ENCODE results near the gene ITGA8.
"Not testable (repeated sequence)": the region's sequence is repeated elsewhere in the genome, so short reads cannot be mapped to it uniquely, and the experiment has no call there.

ITGA8 gene

GRCh38 chr10:15609246-15609645 is 110.5 kb downstream of the ITGA8 start:
- DNase-seq (ENCODE audit: low read depth): no peak

GRCh38 chr10:15606377-15606776 is 113.3 kb downstream of the ITGA8 start:
- no peak for DNase-seq (ENCODE audit: low read depth)

DNA sequence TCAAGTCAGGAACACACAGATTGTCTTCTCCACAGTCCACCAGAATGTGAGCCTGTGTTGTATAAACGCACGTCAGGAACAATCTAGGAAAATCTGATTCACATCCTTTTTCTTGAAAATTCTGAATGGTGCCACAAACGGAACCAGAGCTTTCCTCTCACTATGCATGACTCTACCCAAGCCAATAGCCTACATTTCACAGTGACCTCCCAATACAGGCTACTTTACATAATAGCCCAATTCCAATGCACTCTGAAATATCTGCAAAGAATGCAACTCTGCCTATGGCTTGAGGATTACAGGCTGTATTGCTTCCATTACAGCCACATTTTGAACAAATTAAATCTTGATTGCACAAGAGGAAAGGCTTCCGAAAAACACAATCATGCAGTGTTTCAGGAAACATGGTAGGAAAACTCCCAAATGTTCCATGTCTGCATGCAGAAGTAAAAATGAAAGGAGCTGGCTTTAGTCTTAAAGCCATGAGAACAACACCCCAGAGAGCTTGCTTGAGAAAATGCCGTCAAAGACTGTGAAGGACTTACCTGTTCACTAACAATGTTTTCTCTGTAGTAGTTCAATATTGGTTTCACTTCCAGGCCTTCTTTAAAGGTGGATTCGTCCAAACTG is 113.9 kb downstream of the ITGA8 start:
- DNase-seq (ENCODE audit: low read depth): no peak

- no peak for DNase-seq (ENCODE audit: low read depth)
Measured at GRCh38 chr10:15603446-15604011, 116.2 kb downstream of the ITGA8 start.

DNA sequence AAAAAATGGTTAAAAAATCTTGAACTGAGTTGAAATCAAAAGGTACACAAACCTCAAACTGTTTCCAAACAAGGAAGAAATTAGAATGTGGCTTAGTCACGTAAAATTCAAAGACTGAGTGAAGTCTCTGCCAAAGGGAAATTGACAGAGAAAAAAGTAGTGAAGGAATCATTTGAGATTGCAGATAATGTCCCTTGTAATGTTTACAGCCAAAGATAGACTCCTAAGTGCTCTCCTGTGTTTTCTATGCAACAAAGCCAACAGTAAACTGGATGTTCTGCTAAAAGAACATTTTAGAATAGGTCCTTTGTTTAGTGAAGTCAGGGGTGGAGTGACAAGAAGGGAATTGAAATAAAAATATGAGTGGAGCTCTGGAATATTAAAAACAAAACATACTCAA is 117.9 kb downstream of the ITGA8 start:
- no peak for DNase-seq (ENCODE audit: low read depth)

DNA sequence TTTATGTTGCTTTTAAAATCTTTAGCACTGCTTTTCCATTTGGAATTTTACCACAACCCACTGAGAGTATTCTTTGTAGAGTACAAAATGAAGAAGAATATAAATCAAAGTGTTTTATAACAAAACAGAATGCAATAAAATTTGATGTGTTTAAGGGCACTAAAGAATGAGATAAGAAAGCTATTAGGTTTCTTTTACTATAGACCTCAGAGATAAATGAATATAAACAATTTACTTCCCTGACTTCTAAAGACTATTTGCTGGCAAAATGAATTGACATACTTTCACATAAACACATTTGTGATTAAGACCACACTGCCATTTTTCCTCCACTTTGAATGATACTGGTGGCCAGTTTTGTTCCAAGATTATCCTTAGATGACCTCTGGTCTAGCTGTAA is 124.5 kb downstream of the ITGA8 start:
- DNase-seq (ENCODE audit: low read depth): no peak

DNA sequence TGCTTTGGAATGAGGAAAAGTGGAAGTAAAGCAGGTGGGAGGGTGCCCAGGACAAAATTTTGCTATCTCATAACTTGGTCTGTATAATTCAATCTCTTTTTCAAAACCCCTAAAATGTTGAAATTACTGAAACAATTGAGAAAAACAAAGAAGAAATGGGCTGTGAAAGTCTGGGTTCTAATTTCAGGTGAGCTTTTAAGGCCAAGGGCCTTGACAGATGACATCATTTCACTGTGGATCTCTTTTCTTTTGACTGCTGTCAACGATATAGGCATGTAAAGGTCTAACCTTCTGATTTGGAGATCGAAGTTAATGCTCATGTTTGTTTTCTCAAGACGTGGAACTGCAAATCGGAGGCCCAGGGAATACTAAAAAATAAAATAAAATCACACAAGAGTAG is 127.8 kb downstream of the ITGA8 start:
- no peak for DNase-seq (ENCODE audit: low read depth)

DNA sequence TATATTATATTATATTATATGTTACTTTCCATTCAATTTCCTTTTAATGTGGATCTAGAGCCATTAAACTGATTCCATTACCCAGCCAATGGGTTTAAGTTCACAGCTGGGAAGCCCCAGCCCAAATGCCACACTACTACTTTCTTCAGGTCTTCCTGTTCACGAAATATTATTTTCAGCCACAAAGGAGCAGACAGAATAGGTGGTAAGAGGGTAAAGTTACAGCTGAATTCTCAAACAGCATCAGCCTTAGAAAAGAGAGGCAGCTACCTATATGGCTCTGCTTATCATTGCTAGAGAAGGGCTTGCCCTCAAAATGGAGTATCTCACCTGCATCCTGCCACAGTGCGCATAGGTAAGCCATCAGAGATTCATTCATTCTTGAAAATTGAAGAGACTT is 128.3 kb downstream of the ITGA8 start:
- DNase-seq (ENCODE audit: low read depth): no peak

GRCh38 chr10:15588635-15589508 is 130.8 kb downstream of the ITGA8 start:
- no peak for DNase-seq (ENCODE audit: low read depth)

DNA sequence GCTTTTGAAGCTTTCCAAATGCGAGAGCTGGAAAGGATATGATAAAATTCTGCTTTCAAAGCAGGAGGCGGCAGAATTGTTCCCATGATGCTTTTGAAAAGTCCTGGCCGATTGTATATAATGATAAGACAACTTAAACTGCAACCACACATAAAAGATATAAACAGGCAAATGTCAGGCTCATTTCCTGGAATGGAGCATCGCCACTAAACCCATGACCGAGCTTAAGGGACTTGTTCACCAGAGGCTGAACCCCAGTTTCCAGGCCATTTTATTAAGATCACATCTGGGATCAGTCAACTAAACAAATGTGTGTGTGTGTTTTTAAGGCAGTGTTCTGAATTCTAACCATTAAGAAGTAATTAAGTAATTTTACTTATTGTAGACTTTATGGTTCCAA is 131.6 kb downstream of the ITGA8 start:
- no peak for DNase-seq (ENCODE audit: low read depth)

- DNase-seq (ENCODE audit: low read depth): no peak
Measured at GRCh38 chr10:15587271-15587670, 132.5 kb downstream of the ITGA8 start.

DNA sequence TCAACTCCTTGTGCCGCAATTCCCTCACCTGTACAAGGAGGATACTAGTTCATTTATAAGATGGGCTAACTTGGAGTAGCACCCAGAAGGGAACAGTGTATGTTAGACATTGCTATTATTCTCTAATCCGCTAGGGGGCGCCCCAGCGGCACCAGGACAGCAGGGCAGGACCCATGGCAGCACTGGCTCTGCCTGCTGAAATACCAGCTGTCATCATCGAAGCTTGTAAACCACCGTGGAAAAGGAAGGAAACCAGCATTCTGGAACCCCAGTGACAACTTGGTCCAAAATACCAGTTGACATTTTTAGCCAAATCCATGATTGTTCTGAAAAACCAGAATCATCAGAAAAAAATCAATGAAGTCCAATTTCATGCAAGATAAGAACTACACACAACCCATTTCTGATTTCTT is 134.4 kb downstream of the ITGA8 start:
- no peak for DNase-seq (ENCODE audit: low read depth)

GRCh38 chr10:15582972-15583371 is 136.8 kb downstream of the ITGA8 start:
- DNase-seq (ENCODE audit: low read depth): not testable (repeated sequence)

DNA sequence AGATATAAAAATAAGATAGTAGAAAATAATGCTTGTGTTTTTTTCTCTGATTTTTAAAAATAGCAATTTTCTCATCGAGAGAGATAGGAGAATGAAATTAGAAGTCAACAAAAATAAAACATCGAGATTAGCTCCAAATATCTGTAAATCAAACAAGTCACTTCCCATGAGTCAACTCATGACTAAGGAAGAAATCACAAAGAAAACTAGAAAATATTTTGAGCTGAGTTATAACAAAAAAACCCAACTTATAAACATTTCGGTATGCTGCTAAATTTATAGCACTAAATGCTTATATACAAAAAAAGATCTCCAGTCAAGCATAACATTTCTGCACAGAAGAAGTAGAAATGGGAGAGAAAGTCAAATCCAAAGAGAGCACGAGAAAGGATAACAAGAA is 140.1 kb downstream of the ITGA8 start:
- no peak for DNase-seq (ENCODE audit: low read depth)

- DNase-seq (ENCODE audit: low read depth): no peak
Measured at GRCh38 chr10:15572531-15573045, 147.1 kb downstream of the ITGA8 start.

DNA sequence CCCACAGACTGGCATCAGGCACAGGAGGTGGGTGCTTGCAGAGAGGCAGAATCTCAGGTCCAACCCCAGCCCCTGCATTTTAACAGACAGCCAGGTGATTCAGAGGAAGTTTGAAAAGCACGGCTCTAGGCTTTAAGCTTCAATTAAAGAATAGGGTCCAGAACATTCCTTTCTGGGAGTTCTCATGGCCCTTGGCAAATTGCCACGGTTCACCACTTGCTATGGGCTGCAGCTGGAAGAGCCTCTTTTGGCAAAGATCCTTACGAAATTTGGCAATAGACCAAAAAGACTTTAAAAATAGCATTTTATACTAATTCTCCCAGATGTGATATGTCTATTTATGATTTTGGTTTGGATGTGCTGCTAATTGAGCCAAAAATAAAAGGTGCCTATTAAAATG is 148.1 kb downstream of the ITGA8 start:
- DNase-seq (ENCODE audit: low read depth): peak; percentile 46

GRCh38 chr10:15570738-15571339 is 148.9 kb downstream of the ITGA8 start:
- DNase-seq (ENCODE audit: low read depth): no peak

DNA sequence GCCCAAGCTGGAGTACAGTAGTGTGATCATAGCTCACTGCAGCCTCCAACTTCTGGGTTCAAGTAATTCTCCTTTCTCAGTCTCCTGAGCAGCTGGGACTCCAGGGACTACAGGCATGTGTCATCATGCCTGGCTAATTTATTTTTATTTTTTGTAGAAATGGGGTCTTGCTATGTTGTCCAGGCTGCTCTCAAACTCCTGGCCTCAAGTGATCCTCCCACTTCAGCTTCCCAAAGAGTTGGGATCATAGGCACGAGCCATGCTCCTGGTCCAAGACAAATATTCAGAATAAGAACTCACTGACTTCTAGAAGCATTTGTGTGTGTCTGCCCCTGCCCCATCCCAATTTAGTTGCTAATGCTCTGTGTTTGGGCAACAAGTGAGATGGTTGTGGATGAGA is 151.8 kb downstream of the ITGA8 start:
- no peak for DNase-seq (ENCODE audit: low read depth)

DNA sequence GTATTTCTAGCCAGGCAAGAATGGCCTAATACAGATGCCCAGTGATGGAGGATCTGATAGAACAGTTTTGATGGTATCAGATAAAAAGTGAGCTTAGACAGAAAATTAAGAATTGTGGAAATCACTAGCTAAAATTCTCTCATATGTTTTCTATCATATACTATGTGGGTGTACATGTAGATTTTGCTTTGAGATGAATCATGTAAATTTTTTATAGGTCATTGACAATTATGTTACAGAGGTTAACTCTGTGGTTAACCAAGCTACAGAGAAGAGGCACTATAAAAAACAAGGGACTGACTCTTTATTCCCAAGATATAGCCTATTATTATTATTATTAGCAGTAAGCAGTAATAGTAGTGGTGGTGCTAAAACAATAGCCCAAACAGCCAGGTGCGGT is 156.5 kb downstream of the ITGA8 start:
- DNase-seq (ENCODE audit: low read depth): no peak

- no peak for DNase-seq (ENCODE audit: low read depth)
Measured at GRCh38 chr10:15562578-15562977, 157.1 kb downstream of the ITGA8 start.

GRCh38 chr10:15562116-15562515 is 157.6 kb downstream of the ITGA8 start:
- DNase-seq (ENCODE audit: low read depth): no peak

DNA sequence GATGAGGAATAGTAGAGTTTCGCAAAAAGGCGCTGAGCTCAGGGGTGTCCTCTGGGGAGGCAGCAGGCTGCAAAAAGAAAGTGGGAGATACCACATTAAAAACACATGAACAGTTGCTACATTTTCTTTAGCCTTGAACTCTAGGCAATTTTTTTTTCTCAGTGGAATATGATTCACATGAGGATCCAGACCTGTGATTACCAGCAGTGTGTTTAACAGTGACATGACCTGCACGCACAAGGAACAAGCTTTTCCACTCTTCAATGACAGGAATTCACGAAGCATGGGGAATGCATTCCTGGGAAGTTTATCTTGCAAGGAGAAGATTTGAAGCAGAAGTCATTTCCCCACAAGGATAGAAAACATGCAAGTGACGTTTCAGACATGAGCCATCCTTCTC is 161.6 kb downstream of the ITGA8 start:
- DNase-seq (ENCODE audit: low read depth): peak; percentile 49

DNA sequence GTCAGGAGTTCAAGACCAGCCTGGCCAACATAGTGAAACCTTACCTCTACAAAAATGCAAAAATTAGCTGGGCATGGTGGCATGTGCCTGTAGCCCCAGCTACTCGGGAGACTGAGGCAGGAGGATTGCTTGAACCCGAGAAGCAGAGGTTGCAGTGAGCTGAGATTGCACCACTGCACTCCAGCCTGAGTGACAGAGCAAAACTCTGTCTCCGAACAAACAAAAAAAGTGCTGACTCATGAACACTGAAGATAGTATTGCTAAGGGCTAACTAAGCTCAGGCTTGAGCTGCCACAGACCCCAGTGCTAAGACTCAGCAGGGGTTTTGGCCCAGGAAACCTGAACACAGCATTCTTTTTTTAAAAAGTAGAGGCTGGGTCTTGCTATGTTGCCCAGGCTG is 162.6 kb downstream of the ITGA8 start:
- DNase-seq (ENCODE audit: low read depth): not testable (repeated sequence)
